HG03378 (cell line): ENCODE results near the gene GALNT18.

Source experiments
- ATAC-seq: cut with Tn5 transposase; IDR thresholded peaks from one replicate; pipeline ENCODE4 v1.9.1; 2021; ENCODE audit warnings: mild to moderate bottlenecking, moderate library complexity; ENCODE audit not compliant: unreplicated experiment

Gene GALNT18

GRCh38 chr11:11320825-11321224 lies 301.0 kb downstream of the GALNT18 start:
- ATAC-seq, result no peak

DNA sequence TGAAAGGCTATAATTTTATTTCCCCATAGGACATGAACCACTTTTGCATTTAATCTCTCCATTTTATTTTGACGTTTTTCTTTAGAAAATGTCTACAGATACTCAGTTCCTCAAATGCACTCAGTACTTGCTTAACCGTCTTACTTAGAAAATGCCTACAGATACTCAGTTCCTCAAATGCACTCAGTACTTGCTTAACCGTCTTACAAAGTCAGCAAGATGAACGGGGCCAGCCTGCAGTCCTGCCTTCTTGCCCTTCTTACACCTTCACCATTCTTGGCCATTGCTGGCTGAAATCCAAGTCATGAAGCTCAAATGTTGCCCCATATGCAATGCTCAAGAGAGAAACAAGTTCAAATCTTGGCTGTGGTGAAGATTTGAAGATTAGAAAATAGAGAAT lies 302.8 kb downstream of the GALNT18 start:
- ATAC-seq, result peak; percentile 63

DNA sequence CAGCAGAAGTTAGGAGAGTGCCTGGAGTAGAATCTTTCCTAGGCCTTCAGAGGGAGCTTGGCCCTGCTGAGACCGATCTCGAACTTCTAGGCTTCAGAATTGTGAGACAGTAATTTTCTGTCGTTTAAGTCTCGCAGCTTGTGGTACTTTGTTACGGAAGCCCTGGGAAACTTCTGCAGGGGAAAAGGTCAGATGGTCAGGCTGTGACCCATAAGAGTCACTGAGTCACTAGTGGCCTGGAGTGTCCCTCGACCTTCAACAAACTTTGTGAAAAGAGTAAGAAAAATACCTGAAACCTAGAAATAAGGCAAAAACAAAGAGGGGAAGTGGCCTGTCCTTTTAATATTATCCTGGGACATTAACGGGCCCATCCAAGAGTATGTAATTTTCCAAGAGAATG lies 303.3 kb downstream of the GALNT18 start:
- no peak for ATAC-seq

DNA sequence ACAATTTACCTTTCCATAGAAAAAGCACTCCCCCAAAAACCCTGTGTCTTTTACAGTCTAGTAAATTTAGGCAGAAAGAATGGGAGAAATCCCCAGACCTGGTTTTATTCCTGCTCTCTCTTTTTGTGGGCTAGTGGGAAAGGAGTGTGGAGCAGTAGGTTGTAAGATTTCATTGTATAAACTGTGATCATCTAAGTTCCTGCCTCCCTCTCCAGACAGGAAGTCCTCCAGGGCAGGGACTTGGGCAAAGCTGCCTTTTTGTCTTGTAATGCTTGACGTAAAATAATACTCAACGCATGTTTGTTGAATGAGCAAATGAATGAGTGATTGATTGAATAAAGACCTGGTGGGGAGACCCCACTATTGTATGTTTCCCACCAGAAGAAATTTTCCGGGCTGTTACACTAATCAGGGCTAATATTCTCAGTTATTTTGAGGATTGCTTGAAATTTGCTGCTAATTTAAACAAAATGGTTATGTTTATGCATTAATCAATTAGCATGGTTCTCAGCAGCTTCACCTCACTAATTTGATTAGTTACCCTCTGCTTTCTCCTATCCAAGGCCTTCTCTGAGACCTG lies 305.1 kb downstream of the GALNT18 start:
- ATAC-seq, result no peak

DNA sequence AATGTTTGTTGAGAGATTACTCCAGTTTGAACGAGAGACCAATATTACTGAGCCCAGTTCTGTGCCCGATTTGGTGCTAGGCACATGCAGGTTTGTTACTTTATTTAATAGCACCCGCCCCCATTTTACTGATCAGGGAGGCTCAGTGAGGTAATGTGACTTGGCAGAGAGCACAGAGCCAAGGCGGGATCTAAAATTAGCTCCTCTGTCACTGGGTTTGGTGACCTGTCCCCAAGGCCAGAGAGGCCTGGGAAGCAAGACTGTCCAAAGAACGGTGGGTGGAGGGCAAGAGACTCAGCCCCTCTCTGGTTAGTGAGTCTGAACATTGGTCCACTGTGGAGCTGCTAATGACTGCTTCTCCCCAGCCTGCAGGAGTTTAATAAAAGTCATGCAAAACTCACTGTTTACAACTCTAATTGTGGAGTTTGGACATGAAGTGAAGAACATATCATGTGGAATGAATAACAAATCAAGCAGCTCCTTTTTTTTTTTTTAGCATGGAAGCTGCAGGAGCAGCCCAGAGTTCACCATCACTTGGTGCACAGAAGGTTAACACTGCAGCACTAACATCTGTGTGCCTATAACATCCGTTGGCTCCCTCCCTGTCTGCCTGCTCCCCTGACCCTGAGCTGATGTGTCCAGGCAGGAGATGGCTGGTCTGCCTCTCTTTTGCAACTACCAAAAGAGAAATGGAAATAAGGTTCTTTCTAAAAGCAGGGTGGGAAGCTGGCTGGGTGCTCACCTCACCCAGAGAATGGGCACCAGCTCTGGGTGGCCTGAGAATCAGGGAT lies 307.7 kb downstream of the GALNT18 start:
- no peak for ATAC-seq

- ATAC-seq, result no peak
Observed at GRCh38 chr11:11313426-11313825, 308.4 kb downstream of the GALNT18 start.

DNA sequence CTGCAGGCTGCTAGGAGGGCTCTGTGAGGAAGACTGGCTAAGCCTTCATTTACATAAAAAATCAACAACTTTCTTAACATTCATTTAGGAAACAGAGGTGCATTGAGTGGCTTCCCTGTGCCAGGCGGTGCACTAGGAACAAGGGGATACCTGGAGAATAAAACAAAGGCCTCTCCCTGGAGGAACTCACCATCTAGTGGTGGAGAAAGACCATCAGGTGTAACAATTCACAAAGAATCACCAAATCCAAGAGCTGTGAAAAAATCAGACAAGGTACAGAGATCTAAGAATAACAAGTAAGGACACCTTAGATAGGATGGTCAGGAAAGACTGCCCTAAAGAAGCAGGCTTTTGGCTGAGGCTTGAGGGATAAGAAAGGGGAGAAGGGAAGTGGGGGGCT lies 309.1 kb downstream of the GALNT18 start:
- no peak for ATAC-seq

GRCh38 chr11:11311169-11311568 lies 310.6 kb downstream of the GALNT18 start:
- no peak for ATAC-seq

GRCh38 chr11:11309906-11310305 lies 311.9 kb downstream of the GALNT18 start:
- ATAC-seq, result no peak

GRCh38 chr11:11308249-11308648 lies 313.6 kb downstream of the GALNT18 start:
- ATAC-seq, result no peak

DNA sequence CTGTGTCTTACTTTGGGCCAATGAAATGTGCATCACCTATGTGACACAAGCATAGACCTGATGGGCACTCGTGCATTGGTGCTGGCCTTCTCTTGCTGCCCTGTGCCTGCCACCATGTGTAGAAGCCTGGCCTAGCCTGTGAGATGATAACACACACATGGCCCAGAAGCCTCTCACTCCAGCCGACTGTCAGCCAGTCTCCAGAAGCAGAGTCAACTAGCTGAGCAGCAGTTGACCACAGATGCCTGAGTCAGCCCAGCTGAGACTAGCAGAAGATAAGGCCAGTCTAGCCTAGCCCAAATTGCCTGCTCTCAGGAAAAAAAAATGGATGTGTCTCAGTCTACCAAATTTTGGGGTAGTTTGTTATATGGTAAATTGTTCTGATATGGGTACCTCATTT lies 314.9 kb downstream of the GALNT18 start:
- no peak for ATAC-seq

GRCh38 chr11:11304550-11304949 lies 317.3 kb downstream of the GALNT18 start:
- ATAC-seq, result no peak

DNA sequence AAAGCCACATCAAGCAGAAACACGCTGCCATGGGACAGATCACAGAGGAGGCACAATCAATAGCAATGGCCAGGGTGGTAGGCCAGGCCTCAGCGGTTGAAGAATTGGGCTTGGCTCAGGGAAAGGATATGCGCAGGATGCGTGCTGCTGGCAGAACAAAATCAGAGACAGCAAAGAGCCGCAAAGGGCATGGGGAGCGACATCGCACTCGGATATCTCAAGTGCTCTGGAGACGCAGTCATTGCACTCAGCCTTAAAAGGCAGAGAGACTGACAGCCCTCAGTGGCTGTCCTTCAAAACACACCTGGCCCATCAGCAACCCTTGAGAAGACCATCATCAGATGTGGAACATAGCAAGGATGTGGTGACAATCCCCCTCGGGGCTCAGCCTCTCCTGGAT lies 319.2 kb downstream of the GALNT18 start:
- no peak for ATAC-seq

GRCh38 chr11:11301212-11301611 lies 320.6 kb downstream of the GALNT18 start:
- no peak for ATAC-seq

GRCh38 chr11:11297578-11297977 lies 324.2 kb downstream of the GALNT18 start:
- ATAC-seq, result no peak

DNA sequence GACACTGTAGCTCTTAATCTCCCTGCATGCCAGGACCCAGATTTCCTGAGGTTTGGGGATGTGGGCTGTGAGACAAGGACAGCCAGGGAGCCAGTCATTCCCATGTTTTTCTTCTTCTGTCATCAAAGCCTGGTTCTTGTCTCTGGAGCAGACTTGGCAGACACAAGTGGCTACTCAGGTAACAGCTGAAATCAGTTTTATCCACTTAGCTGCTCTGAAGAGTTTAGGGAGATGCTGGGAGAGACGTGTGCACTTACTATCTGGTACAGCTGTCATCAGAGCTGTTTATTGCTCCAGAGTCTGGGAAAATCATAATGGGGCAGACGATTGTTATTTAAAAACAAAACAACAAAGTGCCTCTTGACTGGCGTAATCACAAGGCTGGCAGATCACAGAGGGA lies 325.4 kb downstream of the GALNT18 start:
- no peak for ATAC-seq

DNA sequence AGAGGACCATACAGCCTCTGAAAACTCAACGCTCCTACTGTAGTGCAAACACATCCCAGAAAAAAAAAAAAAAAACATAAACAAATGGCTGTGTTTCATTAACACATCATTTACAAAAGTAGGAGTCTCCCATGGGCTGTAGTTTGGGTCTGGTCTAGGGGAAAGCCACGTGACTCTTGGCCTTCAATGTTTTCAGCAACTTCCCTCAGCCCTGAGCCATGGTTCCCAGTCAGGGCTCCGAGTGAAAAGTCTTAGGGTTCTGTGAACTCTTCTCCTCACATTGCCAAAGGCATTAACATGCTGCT lies 327.3 kb downstream of the GALNT18 start:
- ATAC-seq, result no peak

DNA sequence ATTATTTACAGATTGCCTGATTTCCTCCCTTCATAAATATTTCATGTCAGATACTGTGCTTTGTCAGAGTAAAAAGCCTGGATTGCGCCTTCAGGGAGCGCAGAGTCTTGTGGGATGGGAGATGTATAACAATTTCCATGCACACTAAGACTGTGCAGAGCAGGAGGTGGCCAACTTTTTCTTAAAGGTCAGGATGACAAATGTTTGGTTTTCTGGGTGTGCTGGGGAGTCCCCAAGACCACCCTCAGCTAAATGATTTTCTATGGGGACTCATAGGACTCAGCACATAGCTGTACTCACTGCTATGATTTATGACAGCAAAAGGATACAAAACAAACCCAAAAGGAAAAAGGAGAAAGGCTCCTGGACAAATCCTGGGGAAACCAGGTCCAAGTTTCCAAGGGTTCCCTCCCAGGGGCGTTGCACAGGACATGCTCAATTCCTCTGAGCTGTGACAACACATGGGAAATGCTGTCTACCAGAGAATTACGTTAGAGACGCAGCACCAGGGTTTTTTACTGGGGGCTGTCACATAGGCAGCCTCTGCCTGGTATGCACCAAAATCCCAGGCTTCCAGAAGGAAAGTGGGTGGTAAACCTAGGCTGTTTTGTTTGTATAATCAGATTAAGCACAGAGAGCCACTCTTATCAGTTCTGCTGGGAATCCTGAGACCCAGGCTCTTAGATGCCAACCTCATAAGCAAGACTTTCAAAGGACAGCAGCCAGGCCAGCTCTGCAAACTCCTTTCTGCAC lies 327.8 kb downstream of the GALNT18 start:
- ATAC-seq, result no peak

GRCh38 chr11:11292839-11293238 lies 329.0 kb downstream of the GALNT18 start:
- no peak for ATAC-seq

GRCh38 chr11:11291041-11292015 lies 330.5 kb downstream of the GALNT18 start:
- ATAC-seq, result no peak

GRCh38 chr11:11290354-11290753 lies 331.5 kb downstream of the GALNT18 start:
- no peak for ATAC-seq
